Neuronal stem cell (in vitro differentiated cells): ENCODE data around the gene CCK.

Experiments used
- DNase-seq: peaks from one replicate; pipeline ENCODE4 v3.0.0-alpha.2; 2013; ENCODE audit warnings: low spot score
- H2AFZ ChIP-seq: one replicate; pipeline ENCODE4 v1.6.1; 2013; ENCODE audit warnings: mild to moderate bottlenecking, low read length, inconsistent platforms
- H2AK5ac ChIP-seq: 2 replicates; pipeline ENCODE4 v1.6.1; 2013; ENCODE audit warnings: low read depth, mild to moderate bottlenecking, inconsistent platforms, low read length, moderate library complexity, mixed read lengths
- H2BK120ac ChIP-seq: 2 replicates; pipeline ENCODE4 v1.6.1; 2013; ENCODE audit warnings: low read depth, mild to moderate bottlenecking, inconsistent platforms, low read length, moderate library complexity, mixed read lengths
- H2BK12ac ChIP-seq: one replicate; pipeline ENCODE4 v1.6.1; 2013; ENCODE audit warnings: low read length, inconsistent platforms
- H2BK15ac ChIP-seq: 2 replicates; pipeline ENCODE4 v1.6.1; 2013; ENCODE audit warnings: mild to moderate bottlenecking, low read length, inconsistent platforms, mixed read lengths
- H2BK5ac ChIP-seq: one replicate; pipeline ENCODE4 v1.6.1; 2013; ENCODE audit warnings: inconsistent platforms, mild to moderate bottlenecking, low read length, moderate library complexity
- H3K14ac ChIP-seq: one replicate; pipeline ENCODE4 v1.6.1; 2013; ENCODE audit warnings: low read length, inconsistent platforms
- H3K18ac ChIP-seq: 2 replicates; pipeline ENCODE4 v1.6.1; 2013; ENCODE audit warnings: low read length, inconsistent platforms
- H3K23ac ChIP-seq: 2 replicates; pipeline ENCODE4 v1.6.1; 2013; ENCODE audit warnings: low read depth, mild to moderate bottlenecking, mixed read lengths, low read length, inconsistent platforms; ENCODE audit not compliant: poor library complexity
- H3K27ac ChIP-seq: replicated peaks from 3 replicates; pipeline ENCODE4 v1.5.1; 2013; ENCODE audit warnings: low read length, inconsistent platforms
- H3K27me3 ChIP-seq, 3 experiments: 2 replicates each; pipeline ENCODE4 v1.6.1; 2013; ENCODE audit warnings: low read length in 3 of 3, mild to moderate bottlenecking in 2 of 3, inconsistent platforms in 1 of 3, low read depth in 1 of 3, mixed read lengths in 1 of 3, moderate library complexity in 1 of 3; ENCODE audit not compliant: control insufficient read depth in 3 of 3, insufficient read depth in 3 of 3
- H3K36me3 ChIP-seq, 2 donors: replicated peaks in 1 of 2; 2 replicates each; pipeline ENCODE4 v1.6.1; 2013; ENCODE audit warnings: low read length in 2 of 2; ENCODE audit not compliant: control insufficient read depth in 2 of 2, insufficient read depth in 2 of 2
- H3K4ac ChIP-seq: 2 replicates; pipeline ENCODE4 v1.6.1; 2013; ENCODE audit warnings: inconsistent platforms, mild to moderate bottlenecking, low read length, moderate library complexity
- H3K4me1 ChIP-seq, 2 donors: 1 replicate in 1 of 2; 2 replicates in 1 of 2; pipeline ENCODE4 v1.6.1; 2013; ENCODE audit warnings: low read length in 2 of 2, low read depth in 1 of 2; ENCODE audit not compliant: control insufficient read depth in 2 of 2, insufficient read depth in 1 of 2
- H3K4me2 ChIP-seq: one replicate; pipeline ENCODE4 v1.6.1; 2013; ENCODE audit warnings: mild to moderate bottlenecking, low read length, inconsistent platforms; ENCODE audit not compliant: insufficient read depth, poor library complexity, severe bottlenecking
- H3K4me3 ChIP-seq, 2 donors: 2 replicates each; pipeline ENCODE4 v1.5.1; 2013; ENCODE audit warnings: low read length in 2 of 2, mild to moderate bottlenecking in 2 of 2, inconsistent platforms in 1 of 2, moderate library complexity in 1 of 2
- H3K79me1 ChIP-seq: one replicate; pipeline ENCODE4 v1.6.1; 2013; ENCODE audit warnings: low read depth, mild to moderate bottlenecking, inconsistent platforms, low read length, moderate library complexity
- H3K9ac ChIP-seq: one replicate; pipeline ENCODE4 v1.6.1; 2013; ENCODE audit warnings: mild to moderate bottlenecking, low read depth, low read length, inconsistent platforms; ENCODE audit not compliant: poor library complexity
- H3K9me3 ChIP-seq, 2 donors: replicated peaks in 1 of 2; 2 replicates each; pipeline versions ENCODE3 to v1.6.1; 2013; ENCODE audit warnings: low read length in 2 of 2, mild to moderate bottlenecking in 2 of 2, inconsistent platforms in 1 of 2, low read depth in 1 of 2, mixed read lengths in 1 of 2, moderate library complexity in 1 of 2; ENCODE audit not compliant: control insufficient read depth in 2 of 2, insufficient read depth in 1 of 2
- H4K8ac ChIP-seq: one replicate; pipeline ENCODE4 v1.6.1; 2013; ENCODE audit warnings: low read depth, mild to moderate bottlenecking, inconsistent platforms, low read length, moderate library complexity
- H4K91ac ChIP-seq: one replicate; pipeline ENCODE4 v1.6.1; 2013; ENCODE audit warnings: low read length, low read depth, mild to moderate bottlenecking, inconsistent platforms; ENCODE audit not compliant: poor library complexity
- WGBS, 2 donors: extraction: QIAGEN DNeasy Blood & Tissue Kit; methylation state at CpG; one replicate each; pipeline ENCODE4 v1.1.7; 2013; ENCODE audit warnings: missing lambda C conversion rate in 2 of 2, mixed read lengths in 1 of 2; ENCODE audit not compliant: insufficient read length in 2 of 2, insufficient replicate concordance in 1 of 2; ENCODE audit errors: extremely low coverage in 2 of 2; 5-methylcytosine and 5-hydroxymethylcytosine counted together

CCK gene

GRCh38 chr3:42229942-42230688 is 35.9 kb downstream of the CCK start:
- Histone ChIP-seq H3K4ac (no peak overlapping the region), H3K23ac (no peak overlapping the region), H4K91ac (no peak overlapping the region), H3K27me3 (no peaks in the 10 kb centered on the region), H3K14ac (no peak overlapping the region), H3K4me1 (peaks cover 0 to 5% of the 10 kb centered on the region in 2 donors), H4K8ac (no peak overlapping the region), H3K79me1 (no peaks in the 10 kb centered on the region), H2BK12ac (no peak overlapping the region), H2AFZ (peak overlapping the region; percentile 63), H2BK120ac (no peak overlapping the region), H3K9me3 (no peaks in the 10 kb centered on the region), H2BK5ac (no peak overlapping the region), H3K36me3 (peaks cover 0 to 15% of the 10 kb centered on the region in 2 donors), H3K9ac (no peak overlapping the region), H2BK15ac (no peak overlapping the region), H3K27ac (no peak overlapping the region), H3K4me3 (no peak overlapping the region), H3K18ac (peak overlapping the region; percentile 55), H2AK5ac (no peak overlapping the region), H3K4me2 (no peak overlapping the region)
- DNase-seq, result peak; percentile 50
- no CpG with 5 or more reads among the region's 14 CpGs for WGBS, 2 donors

- no peak overlapping the region for H3K23ac ChIP-seq
- H3K79me1 ChIP-seq, result no peaks in the 10 kb centered on the region
- no peak overlapping the region for H2BK120ac ChIP-seq
- H3K27me3 ChIP-seq, result no peaks in the 10 kb centered on the region
- H3K14ac ChIP-seq, result no peak overlapping the region
- H3K9me3 ChIP-seq, result no peaks in the 10 kb centered on the region
- H3K4ac ChIP-seq, result no peak overlapping the region
- H3K27ac ChIP-seq, result no peak overlapping the region
- no peak overlapping the region for H4K8ac ChIP-seq
- peaks cover 0 to 5% of the 10 kb centered on the region in 2 donors for H3K4me1 ChIP-seq
- H2BK12ac ChIP-seq, result peak overlapping the region; percentile 87
- no peak overlapping the region for H3K18ac ChIP-seq
- H2BK5ac ChIP-seq, result no peak overlapping the region
- no peak overlapping the region for H4K91ac ChIP-seq
- no peak overlapping the region for H3K4me2 ChIP-seq
- no peak overlapping the region for H2AFZ ChIP-seq
- no peak overlapping the region for H2AK5ac ChIP-seq
- WGBS, 2 donors, result no CpG with 5 or more reads among the region's 5 CpGs
- no peak overlapping the region for H3K4me3 ChIP-seq
- H2BK15ac ChIP-seq, result no peak overlapping the region
- no peak overlapping the region for H3K9ac ChIP-seq
- peaks cover 0 to 22% of the 10 kb centered on the region in 2 donors for H3K36me3 ChIP-seq
- DNase-seq, result no peak
These were observed 36.6 kb downstream of the CCK start for GRCh38 chr3:42229266-42229941.

GRCh38 chr3:42228796-42229195 is 37.2 kb downstream of the CCK start:
- Histone ChIP-seq H4K8ac (no peak overlapping the region), H3K14ac (no peak overlapping the region), H3K79me1 (no peaks in the 10 kb centered on the region), H3K4me1 (peaks cover 0 to 5% of the 10 kb centered on the region in 2 donors), H2BK120ac (no peak overlapping the region), H3K4ac (no peak overlapping the region), H3K23ac (no peak overlapping the region), H3K27ac (no peak overlapping the region), H4K91ac (no peak overlapping the region), H2BK5ac (no peak overlapping the region), H2BK15ac (no peak overlapping the region), H3K9ac (no peak overlapping the region), H3K27me3 (no peaks in the 10 kb centered on the region), H2BK12ac (no peak overlapping the region), H2AFZ (no peak overlapping the region), H3K9me3 (no peaks in the 10 kb centered on the region), H3K4me3 (no peak overlapping the region), H3K4me2 (no peak overlapping the region), H3K18ac (no peak overlapping the region), H2AK5ac (no peak overlapping the region), H3K36me3 (peaks cover under 1 to 28% of the 10 kb centered on the region in 2 donors)
- DNase-seq, result no peak
- WGBS, 2 donors, result no CpG with 5 or more reads among the region's 5 CpGs
